ENCODE data around the gene NFIB.

DNA sequence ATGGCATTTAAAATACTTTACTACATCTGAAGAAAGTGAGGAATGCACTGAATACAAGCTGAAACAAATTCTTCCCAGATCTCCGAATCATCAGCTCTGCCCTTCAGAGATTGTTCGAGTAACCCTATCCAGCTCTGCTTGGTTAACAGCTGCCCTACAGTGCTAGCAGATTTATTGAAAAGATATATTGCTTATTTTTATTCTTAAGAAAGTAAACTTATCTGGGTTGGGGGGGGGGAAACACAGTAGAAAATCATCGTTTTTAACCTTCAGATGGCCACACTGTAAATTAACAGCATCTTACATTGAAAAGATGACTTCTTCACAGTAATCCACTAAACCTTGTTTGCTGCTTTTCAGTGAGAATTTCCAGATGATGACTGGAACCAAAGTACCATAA is 210.8 kb downstream of the NFIB start:
- TF ChIP-seq ZNF274 (IDR thresholded peaks at IDR 0.05; ENCODE audit: low read depth, low read length) (no peak), YY1 (IDR thresholded peaks at IDR 0.05; ENCODE audit: insufficient read depth, insufficient read length) (no peak), SUZ12 (IDR thresholded peaks at IDR 0.05; ENCODE audit: extremely low read depth, insufficient read depth, insufficient read length) (no peak)

All from NT2/D1 (cell line).